Lower leg skin (tissue), 4 donors: ENCODE measurements around the gene FRA10AC1. TPM values are rescaled to one million over a fixed set of nuclear protein-coding genes. Genes with fewer than 3 reads are reported as not detected.

Experiments
- DNase-seq, 2 donors: peaks; one replicate each; pipeline ENCODE4 v3.0.0-alpha.2; 2019; ENCODE audit warnings: low spot score in 2 of 2
- H3K4me3 ChIP-seq: fragments of 200-600 bp; sonication (generic); 2 replicates; pipeline ENCODE4 v1.5.1; 2017; ENCODE audit warnings: mild to moderate bottlenecking, low read depth; ENCODE audit not compliant: poor library complexity, severe bottlenecking
- POLR2A ChIP-seq, 2 donors: fragments of 450-650 bp; IDR thresholded peaks; one replicate each; pipeline ENCODE4 v1.6.1; 2016 to 2017; ENCODE audit warnings: antibody characterized with exemption in 2 of 2, mild to moderate bottlenecking in 1 of 2, moderate library complexity in 1 of 2
- WGBS, 2 donors: methylation state at CpG; one replicate each; pipeline ENCODE4 v1.1.5; 2018; 5-methylcytosine and 5-hydroxymethylcytosine counted together
- intact Hi-C: fragments of 100-400 bp; cut with DNase I; formaldehyde crosslinking; loops from one replicate; pipeline ENCODE4 v1.15.0; 2023; ENCODE audit warnings: low total_unique reads
- total RNA-seq, 4 donors: library from RNA; depleted of rRNA; stranded (reverse); fragments of >200 nt; gene quantifications; one replicate each; pipeline ENCODE4 v1.1.0, GENCODE V29; 2016
- TF ChIP-seq, protein P1 (sequence below), 3 donors: fragments of 450-650 bp; IDR thresholded peaks; one replicate each; pipeline ENCODE4 v1.5.1; 2016; ENCODE audit warnings: antibody characterized with exemption in 3 of 3, mild to moderate bottlenecking in 3 of 3, moderate library complexity in 2 of 3

The FRA10AC1 gene, protein sequence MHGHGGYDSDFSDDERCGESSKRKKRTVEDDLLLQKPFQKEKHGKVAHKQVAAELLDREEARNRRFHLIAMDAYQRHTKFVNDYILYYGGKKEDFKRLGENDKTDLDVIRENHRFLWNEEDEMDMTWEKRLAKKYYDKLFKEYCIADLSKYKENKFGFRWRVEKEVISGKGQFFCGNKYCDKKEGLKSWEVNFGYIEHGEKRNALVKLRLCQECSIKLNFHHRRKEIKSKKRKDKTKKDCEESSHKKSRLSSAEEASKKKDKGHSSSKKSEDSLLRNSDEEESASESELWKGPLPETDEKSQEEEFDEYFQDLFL
- 10 to 100 TPM in 2 of 4 donors, 1 to 10 TPM in 2; 6.8 to 25.0 (median 11.5) TPM for total RNA-seq

DNA sequence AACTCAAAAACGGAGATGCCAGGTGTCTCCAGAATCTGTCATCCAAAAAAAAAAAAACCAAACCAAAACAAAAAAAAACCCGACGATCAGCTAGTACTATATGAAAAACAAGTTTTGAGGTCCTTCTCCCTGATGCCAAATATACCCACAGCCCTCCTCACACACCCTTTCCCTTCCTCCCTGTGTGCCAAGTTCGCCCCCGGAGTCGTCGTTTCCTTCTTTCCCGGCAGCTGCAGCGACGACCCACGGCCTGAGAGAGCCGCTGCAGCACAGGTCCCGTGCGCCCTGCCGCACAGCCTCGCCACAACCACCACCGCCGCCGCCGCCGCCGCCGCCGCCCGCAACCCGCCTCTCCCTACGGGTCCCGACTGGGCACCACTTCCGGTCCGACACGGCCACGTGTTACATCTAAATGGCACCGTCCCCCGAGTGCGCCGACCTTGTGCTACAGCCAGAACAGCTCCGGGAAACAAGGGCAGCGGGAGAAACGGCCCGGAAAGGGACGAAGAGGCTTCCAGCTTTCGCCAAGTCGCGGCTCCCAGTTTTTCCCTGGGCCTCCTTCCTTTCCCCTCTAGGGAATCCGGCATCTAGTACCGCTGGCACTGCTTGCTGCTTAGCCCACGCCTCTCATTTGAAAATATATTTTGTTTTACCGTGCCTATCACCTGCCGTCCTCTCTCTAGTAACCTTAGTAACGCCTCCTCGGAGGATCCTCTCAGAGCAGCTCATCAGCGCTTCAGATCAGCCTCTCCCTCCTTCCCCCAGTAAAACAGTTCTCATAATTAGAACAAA lies at the start of gene FRA10AC1:
TSS of gene FRA10AC1 (minus strand) at position 383 of the 792 bp plus-strand sequence. CDS start 2,486 bp downstream, outside the sequence.
- intact Hi-C loops, result loop anchor here (5.0 kb wide), 1 partner anchor 115 kb away; no protein-coding TSS in a partner anchor
- TF ChIP-seq POLR2A (IDR thresholded peaks at IDR 0.05), result peak in 1 of 2 donors; percentile 32
- TF ChIP-seq, protein P1, sequence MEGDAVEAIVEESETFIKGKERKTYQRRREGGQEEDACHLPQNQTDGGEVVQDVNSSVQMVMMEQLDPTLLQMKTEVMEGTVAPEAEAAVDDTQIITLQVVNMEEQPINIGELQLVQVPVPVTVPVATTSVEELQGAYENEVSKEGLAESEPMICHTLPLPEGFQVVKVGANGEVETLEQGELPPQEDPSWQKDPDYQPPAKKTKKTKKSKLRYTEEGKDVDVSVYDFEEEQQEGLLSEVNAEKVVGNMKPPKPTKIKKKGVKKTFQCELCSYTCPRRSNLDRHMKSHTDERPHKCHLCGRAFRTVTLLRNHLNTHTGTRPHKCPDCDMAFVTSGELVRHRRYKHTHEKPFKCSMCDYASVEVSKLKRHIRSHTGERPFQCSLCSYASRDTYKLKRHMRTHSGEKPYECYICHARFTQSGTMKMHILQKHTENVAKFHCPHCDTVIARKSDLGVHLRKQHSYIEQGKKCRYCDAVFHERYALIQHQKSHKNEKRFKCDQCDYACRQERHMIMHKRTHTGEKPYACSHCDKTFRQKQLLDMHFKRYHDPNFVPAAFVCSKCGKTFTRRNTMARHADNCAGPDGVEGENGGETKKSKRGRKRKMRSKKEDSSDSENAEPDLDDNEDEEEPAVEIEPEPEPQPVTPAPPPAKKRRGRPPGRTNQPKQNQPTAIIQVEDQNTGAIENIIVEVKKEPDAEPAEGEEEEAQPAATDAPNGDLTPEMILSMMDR (IDR thresholded peaks at IDR 0.05), result no peak
- peak; percentile 88 to 99 for DNase-seq
- peak within 1 kb of the TSS; percentile 55 for H3K4me3 ChIP-seq
- 0 to 1% methylated on average over 52 of the region's 52 CpGs for WGBS, 2 donors

DNA sequence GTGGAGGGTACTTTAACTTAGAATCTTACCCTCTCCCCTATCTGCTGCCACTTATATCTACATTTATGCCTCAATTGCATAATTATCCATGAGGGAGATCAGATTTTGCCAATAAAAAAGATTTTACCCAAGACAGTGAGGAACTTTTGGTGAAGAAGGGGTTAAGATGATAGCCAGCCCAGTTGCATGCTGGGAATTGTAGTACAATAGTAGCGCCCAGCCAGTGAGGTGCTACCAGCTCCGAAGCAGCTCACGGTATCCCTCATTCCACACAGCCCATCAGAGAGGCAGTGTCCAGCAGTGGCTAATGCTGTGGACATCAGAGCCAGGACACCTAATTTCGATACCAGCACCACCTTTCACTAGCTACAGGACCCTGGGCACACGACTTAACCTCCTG lies 49.4 kb upstream of the FRA10AC1 start:
- no peak overlapping the region for H3K4me3 ChIP-seq
- no peak for TF ChIP-seq POLR2A (IDR thresholded peaks at IDR 0.05)
- TF ChIP-seq, protein P1 (IDR thresholded peaks at IDR 0.05), result no peak
- intact Hi-C loops, result no loop called here
- DNase-seq, result no peak
- WGBS, 2 donors, result 8 to 9% methylated on average over 5 of the region's 5 CpGs

DNA sequence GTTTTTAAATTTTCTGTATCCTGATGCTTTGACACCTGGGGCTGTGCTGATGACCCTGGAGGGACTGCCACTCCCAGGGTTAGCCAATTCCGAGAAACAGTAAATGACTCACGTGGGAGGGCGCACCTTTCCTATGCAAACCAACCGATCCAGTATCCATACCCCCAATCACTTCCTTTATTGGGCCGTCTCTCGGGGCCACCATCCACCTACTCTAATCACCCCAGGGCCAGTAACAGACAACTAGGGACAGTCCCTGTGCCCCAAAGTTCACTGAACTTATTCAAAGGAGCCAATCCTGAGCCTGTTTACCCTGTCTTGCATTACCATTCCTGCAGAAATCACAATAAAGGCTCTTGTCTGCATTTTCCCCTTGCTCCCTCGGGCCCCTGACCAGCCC lies 48.7 kb upstream of the FRA10AC1 start:
- intact Hi-C loops, result no loop called here
- TF ChIP-seq, protein P1 (IDR thresholded peaks at IDR 0.05), result no peak
- TF ChIP-seq POLR2A (IDR thresholded peaks at IDR 0.05), result no peak
- DNase-seq, result no peak
- no peak overlapping the region for H3K4me3 ChIP-seq
- 41 to 46% methylated on average over 7 of the region's 7 CpGs for WGBS, 2 donors

DNA sequence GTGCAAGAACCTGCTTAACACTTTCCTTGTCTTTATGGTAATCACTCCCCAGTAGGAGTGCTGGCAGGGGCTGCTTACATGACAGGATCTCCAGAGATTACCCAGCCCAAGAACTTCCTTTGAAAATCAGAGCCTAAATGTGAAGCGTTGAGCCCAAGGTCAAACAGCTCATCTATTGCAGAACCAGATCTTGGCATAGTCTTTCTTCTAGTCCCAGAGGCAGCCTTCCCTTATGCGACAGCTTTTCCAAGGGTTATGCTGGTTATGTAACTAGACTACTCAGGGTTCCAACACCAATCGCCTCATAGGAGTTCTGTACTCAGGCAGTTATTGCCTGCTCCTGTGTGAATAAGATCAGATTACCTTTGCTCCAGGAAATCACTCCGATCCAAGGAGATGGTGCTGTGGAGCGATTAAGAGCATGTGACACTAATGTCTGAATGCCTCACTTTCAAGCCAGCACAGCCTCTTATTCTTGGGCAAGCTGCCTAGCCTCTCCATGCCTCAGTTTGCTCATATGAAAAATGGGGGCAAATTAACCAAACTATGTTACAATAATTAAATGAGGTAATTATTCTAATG lies 46.9 kb upstream of the FRA10AC1 start:
- DNase-seq, result no peak
- intact Hi-C loops, result no loop called here
- TF ChIP-seq POLR2A (IDR thresholded peaks at IDR 0.05), result no peak
- TF ChIP-seq, protein P1 (IDR thresholded peaks at IDR 0.05), result no peak
- 30 to 34% methylated on average over 5 of the region's 5 CpGs for WGBS, 2 donors
- no peak overlapping the region for H3K4me3 ChIP-seq

DNA sequence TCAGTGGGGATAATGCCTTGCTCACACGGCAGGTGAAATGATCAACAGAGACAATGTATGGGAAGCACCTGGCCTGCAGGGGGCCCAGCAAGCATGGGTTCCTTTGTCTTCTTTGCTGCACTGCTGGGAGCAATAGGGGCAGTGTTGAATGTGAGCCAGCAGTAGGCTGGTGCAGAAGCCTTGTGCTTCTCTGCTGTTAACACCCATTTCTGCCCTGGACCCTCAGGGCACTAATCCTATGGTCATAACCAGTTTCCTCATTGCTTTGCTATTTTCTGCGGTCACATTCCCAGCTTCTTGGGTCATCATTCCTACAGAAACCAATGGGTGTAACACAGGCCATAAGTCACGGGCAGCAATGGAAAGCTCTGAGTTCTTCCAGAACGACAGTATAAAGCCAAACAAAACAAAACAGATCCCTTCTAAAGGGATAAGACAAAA lies 44.5 kb upstream of the FRA10AC1 start:
- TF ChIP-seq, protein P1 (IDR thresholded peaks at IDR 0.05), result no peak

More for the DNA sequence above, 44.5 kb upstream of the FRA10AC1 start:
- 31 to 43% methylated on average over 4 of the region's 4 CpGs for WGBS, 2 donors
- no peak for DNase-seq
- H3K4me3 ChIP-seq, result no peak overlapping the region
- intact Hi-C loops, result no loop called here
